Measurements from ENCODE around the gene FTO. TPM values are rescaled to one million over a fixed set of nuclear protein-coding genes. Genes with fewer than 3 reads are reported as not detected.

FTO gene
- polyA plus RNA-seq, 3 donors = 16.8 to 51.0 (median 37.7) TPM

DNA sequence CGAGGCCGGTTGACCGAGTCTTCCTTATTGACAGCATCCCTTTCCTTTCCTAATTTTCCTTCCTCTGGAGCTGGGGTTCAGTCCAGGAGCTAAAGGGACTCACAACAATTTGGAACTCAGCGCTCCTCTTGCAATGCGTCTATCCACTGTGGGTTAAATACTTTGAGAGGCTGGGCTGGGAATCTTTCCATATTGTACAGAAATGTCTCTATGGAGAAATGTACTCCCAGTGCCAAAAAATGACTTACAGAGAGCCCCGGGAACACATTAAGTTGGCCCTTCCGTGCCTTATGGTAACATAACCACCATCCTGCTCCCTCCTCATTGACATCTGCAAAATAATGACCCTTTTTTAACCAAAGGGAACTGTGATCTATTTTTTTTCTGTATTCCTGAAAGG lies 192.8 kb downstream of the FTO start:
- no peaks in the 10 kb centered on the region for H3K4me1 ChIP-seq (ENCODE audit: control insufficient read depth in 1 of 2, insufficient read depth in 2 of 2, low read length in 2 of 2)
- H3K9me3 ChIP-seq (replicated peaks in 1 of 2; ENCODE audit: control insufficient read depth in 1 of 2, insufficient read depth in 1 of 2, low read length in 2 of 2) = no peaks in the 10 kb centered on the region
- no peaks in the 10 kb centered on the region for H3K9me3 Mint-ChIP-seq
- H3K27me3 ChIP-seq (ENCODE audit: control insufficient read depth in 2 of 2, insufficient read depth in 2 of 2, low read length in 2 of 2) = no peaks in the 10 kb centered on the region
- no peaks in the 10 kb centered on the region for H3K36me3 ChIP-seq (replicated peaks in 1 of 2; ENCODE audit: control insufficient read depth in 1 of 2, insufficient read depth in 2 of 2, low read length in 2 of 2)
- H3K4me3 ChIP-seq (replicated peaks in 1 of 3; ENCODE audit: low read depth in 2 of 3, low read length in 3 of 3) = no peak overlapping the region
- H3K4me3 Mint-ChIP-seq = no peak overlapping the region
- intact Hi-C loops (cut with micrococcal nuclease) = no loop called here
- no peak for DNase-seq
- no peak overlapping the region for H3K27ac ChIP-seq (ENCODE audit: low read depth in 1 of 2, low read length in 2 of 2)
- H3K27ac Mint-ChIP-seq = no peak overlapping the region
- no peak for TF ChIP-seq CTCF (IDR thresholded peaks at IDR 0.05)
- no peaks in the 10 kb centered on the region for H3K79me2 ChIP-seq (ENCODE audit: insufficient read depth, low read length)
- H3K9ac ChIP-seq (ENCODE audit: insufficient read depth, low read length, poor library complexity, severe bottlenecking) = no peak overlapping the region
- no peaks in the 10 kb centered on the region for H4K20me1 ChIP-seq (ENCODE audit: insufficient read depth, low read length)
- peaks cover 10 to 11% of the 10 kb centered on the region in 2 donors for H3K36me3 Mint-ChIP-seq
- WGBS (ENCODE audit: insufficient coverage) = 100% methylated on average over 3 of the region's 7 CpGs
- H3K4me2 ChIP-seq (replicated peaks; ENCODE audit: extremely low read depth, low read length, poor library complexity, severe bottlenecking) = no peak overlapping the region
- no peak overlapping the region for H2AFZ ChIP-seq (ENCODE audit: insufficient read depth, low read depth, low read length, poor library complexity, severe bottlenecking)
- H3K4me1 Mint-ChIP-seq = peaks cover 3% of the 10 kb centered on the region
- no peaks in the 10 kb centered on the region for H3K27me3 Mint-ChIP-seq (ENCODE audit: low read depth in 3 of 3)

GRCh38 chr16:53898993-53899392 lies 195.0 kb downstream of the FTO start:
- H4K20me1 ChIP-seq (ENCODE audit: insufficient read depth, low read length) = no peaks in the 10 kb centered on the region
- no peaks in the 10 kb centered on the region for H3K36me3 ChIP-seq (replicated peaks in 1 of 2; ENCODE audit: control insufficient read depth in 1 of 2, insufficient read depth in 2 of 2, low read length in 2 of 2)
- H3K4me3 ChIP-seq (replicated peaks in 1 of 3; ENCODE audit: low read depth in 2 of 3, low read length in 3 of 3) = no peak overlapping the region
- H3K9ac ChIP-seq (ENCODE audit: insufficient read depth, low read length, poor library complexity, severe bottlenecking) = no peak overlapping the region
- H3K4me2 ChIP-seq (replicated peaks; ENCODE audit: extremely low read depth, low read length, poor library complexity, severe bottlenecking) = no peak overlapping the region
- no peaks in the 10 kb centered on the region for H3K27me3 Mint-ChIP-seq (ENCODE audit: low read depth in 3 of 3)
- WGBS (ENCODE audit: insufficient coverage) = no CpG with 5 or more reads among the region's 1 CpG
- TF ChIP-seq CTCF (IDR thresholded peaks at IDR 0.05) = no peak
- intact Hi-C loops (cut with micrococcal nuclease) = no loop called here
- no peaks in the 10 kb centered on the region for H3K27me3 ChIP-seq (ENCODE audit: control insufficient read depth in 2 of 2, insufficient read depth in 2 of 2, low read length in 2 of 2)
- H3K4me1 Mint-ChIP-seq = no peaks in the 10 kb centered on the region
- no peaks in the 10 kb centered on the region for H3K9me3 Mint-ChIP-seq
- no peak overlapping the region for H3K4me3 Mint-ChIP-seq
- no peaks in the 10 kb centered on the region for H3K79me2 ChIP-seq (ENCODE audit: insufficient read depth, low read length)
- no peak overlapping the region for H3K27ac Mint-ChIP-seq
- H3K9me3 ChIP-seq (replicated peaks in 1 of 2; ENCODE audit: control insufficient read depth in 1 of 2, insufficient read depth in 1 of 2, low read length in 2 of 2) = no peaks in the 10 kb centered on the region
- H3K27ac ChIP-seq (ENCODE audit: low read depth in 1 of 2, low read length in 2 of 2) = no peak overlapping the region
- H2AFZ ChIP-seq (ENCODE audit: insufficient read depth, low read depth, low read length, poor library complexity, severe bottlenecking) = no peak overlapping the region
- no peaks in the 10 kb centered on the region for H3K4me1 ChIP-seq (ENCODE audit: control insufficient read depth in 1 of 2, insufficient read depth in 2 of 2, low read length in 2 of 2)
- peaks cover 8 to 10% of the 10 kb centered on the region in 2 donors for H3K36me3 Mint-ChIP-seq
- no peak for DNase-seq

All from CD14-positive monocyte (primary cell).